NCI-H2107 (cell line): ENCODE data around the gene CROCC2.

Source experiments
- DNase-seq: peaks from one replicate; lab custom pipeline; 2025; lab: John Stamatoyannopoulos, UW

Gene CROCC2

DNA sequence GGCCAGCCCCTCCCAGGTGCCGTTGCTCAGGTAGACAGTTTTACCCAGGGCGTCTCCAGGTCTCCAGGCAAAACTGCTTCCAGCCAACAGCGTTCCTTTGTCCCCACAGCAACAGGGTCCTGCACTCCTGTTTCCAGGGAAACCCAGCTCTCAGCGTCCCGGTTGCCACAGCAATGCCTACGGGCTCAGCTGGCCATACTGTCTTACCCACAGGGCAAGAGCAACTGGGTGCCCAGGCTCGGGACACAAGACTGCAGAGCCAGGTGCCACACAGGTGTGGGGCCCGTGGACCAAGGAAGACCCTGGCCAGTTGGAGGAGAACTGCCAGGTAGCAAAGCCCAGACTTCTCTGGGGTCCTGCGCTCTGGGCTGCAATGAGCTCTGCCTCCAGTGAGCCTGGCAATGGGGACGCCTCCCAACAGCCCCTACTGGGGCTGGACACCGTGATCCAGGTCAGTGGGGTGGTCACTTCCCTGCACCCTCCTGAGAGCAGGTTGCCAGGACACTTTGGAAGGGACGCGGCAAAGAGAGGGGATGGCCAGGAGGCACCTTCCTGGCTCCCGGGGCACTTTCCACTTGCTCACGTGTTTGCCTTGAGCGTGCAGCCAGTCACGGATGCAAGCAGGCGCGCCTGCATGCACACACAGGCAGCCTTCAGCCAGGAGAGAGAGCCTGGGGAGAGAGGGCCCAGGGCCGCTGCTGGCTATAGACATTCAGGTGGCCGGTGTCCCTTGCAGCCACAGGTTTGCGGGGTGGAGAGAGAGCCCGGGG, at the start of gene CROCC2:
TSS of gene CROCC2 (plus strand) at position 196 of the 770 bp plus-strand sequence. CDS start at position 374, 178 bp downstream.
- DNase-seq = no peak

DNA sequence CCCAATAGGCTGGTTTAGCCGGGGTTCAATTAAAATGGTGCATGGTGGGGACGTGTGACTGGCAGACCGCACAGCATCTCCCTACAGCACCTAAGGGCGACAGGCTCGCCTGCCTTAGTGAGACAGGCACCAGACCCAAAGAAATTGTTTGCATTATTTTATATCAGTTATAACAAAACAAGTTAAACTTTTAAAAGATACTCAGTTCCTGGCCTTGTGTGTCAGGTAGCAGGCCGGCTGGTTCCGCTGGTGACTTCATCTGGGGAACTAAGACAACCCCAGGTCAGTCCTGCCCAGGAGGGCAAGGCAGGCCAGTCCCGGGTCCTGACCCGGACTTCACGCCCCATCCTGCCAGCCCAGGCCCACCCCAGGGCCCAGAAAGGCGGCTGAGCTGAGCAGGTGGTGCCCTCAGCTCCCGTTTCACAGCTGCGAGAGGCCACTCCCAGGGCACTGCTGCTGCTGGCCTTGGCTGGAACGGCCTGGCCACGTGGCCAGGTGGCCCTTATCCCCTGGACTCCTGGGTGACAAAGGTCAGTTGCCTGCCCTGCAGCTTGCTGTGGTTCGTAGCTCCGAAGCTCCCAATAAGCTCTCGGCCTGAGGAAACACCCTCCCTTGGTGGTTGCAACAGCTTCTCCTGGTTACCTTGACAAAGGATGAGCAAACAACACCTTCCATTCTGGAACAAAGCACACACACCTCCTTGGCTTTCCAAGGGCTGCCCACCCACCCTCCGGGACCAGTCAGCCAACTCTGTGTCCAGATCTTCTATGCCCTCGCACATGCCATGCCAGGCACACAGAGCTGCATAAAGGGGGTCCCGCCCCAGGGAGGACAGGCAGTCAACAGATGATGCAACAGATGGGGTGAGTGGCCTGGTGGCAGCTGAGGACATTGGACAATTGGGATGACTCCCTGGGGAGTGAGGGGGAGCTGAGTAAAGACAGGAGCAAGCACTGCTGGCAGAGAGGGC, 48.8 kb upstream of the CROCC2 start:
- no peak for DNase-seq

DNA sequence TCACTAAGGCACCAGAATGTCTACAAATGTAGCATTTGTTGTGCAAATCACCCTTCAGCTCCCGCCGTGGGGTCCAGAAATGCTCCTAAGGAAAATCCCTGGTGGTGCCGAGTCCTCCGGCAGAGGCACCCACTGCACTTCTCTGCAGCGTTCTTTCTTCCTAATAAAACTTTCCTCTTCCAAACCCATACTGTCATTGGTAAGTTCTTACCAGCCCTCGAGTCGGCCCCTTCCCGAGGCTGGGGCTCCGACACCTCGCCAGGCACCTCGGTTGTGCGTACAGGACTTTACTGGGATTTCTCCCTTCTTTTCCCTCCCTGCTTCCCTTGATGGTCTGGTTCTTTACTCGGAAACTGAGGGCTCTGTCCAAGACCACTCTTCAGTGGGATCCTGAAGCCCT, 47.8 kb upstream of the CROCC2 start:
- no peak for DNase-seq

DNA sequence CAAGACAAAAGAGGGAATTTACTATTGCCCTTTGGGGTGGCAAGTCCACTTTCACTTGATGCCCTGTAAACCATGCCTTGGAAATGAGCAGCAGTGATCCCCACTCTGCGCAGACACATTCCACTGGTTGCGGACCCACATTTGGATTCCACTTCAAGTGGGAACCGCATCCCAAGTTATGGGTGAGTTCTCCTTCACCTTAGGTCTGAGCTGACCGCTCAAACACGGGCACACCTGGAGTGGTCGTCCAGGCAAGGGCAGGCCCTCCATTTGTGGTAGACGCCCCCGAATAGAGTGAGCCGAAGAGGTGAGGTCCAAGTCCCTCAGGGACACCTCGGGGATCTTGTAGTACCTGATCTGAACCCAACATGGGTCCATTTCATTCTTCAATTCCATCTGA, 47.3 kb upstream of the CROCC2 start:
- DNase-seq = no peak

DNA sequence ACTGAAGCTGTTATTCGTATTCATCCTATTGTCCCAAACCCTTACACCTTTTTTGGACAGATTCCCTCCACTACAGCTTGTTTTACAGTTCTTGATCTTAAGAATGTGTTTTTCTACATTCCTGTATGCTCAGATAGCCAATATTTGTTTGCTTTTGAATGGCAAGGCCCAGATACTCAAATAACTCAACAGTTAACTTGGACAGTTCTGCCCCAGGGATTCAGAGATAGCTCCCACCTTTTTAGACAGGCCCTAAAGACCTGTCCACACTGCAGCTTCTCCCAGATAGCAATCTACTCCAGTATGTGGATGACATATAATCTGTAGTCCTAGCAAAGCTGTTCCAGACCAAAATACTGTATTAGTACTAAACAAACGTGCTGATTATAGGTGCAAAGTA, 44.6 kb upstream of the CROCC2 start:
- DNase-seq = no peak

DNA sequence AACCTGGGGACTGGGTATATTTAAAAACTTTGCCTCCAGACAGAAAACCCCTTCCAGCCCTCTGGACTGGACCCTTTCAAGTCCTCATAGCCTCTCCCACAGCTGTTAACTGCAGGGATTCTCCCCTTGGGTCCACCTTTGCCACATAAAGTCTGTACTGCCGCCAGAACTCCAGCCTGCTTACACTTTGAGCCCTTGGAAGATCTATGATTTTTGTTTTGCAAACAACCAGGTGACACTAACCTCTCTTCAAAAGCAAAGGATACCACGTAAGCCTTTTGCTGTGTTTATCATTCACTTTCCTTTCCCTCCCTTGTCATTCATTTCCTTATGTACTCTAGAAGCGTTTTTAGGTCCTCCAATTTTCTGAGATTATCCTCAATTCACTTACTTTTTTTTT, 41.7 kb upstream of the CROCC2 start:
- no peak for DNase-seq

DNA sequence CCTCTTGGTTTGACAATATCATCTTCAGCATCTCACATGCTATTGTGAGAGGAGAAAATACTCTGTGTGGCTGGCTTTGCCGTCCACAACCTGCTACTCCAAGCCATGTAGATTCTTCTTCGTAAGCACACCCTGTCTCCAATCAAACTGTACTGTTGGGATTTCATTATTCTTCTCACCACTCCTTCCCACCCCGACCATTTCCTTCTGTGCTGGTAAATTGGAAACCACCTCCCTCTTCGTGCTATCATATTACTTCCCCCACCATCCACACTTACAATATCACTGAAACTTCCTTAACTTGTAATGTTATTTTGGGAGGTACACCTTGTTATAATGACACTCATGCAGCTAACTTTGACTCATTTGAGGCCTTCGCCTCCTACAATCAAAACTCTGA, 40.7 kb upstream of the CROCC2 start:
- DNase-seq = no peak

DNA sequence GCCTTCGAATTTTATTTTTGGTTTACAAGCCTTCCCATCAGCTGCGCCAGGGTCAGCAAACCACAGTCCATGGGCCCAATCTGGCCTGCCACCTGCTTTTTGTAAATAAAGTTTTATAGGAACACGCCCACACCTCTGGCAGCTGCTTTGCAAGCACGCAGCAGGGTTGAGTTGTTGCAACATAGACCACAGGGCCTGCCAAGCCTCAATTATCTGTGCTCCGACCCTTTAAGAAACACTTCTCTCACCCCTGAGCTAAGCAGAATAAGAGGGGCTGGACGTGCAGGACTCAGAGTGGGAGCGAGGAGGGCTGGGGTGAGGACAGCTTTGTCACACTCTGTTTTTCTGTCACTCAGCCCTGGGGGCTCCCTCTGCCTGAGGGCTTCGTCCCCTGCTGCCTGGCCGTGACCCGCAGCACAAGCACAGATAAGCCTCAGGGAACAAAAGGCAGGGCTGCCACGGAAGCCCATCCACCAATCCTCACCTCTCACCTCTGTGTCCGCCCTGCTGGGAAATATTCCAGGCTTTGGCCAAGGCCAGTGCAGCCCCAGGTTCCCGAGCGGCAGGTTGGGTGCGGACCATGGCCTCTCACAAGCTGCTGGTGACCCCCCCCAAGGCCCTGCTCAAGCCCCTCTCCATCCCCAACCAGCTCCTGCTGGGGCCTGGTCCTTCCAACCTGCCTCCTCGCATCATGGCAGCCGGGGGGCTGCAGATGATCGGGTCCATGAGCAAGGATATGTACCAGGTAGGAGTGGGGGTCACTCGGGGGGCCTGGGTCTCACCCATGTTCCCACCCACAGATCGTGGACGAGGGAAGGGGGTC, 37.6 kb upstream of the CROCC2 start, which contains the start of gene AGXT:
TSS of gene AGXT (plus strand) at position 539 of the 823 bp plus-strand sequence. CDS start at position 581, 42 bp downstream.
- DNase-seq = no peak

DNA sequence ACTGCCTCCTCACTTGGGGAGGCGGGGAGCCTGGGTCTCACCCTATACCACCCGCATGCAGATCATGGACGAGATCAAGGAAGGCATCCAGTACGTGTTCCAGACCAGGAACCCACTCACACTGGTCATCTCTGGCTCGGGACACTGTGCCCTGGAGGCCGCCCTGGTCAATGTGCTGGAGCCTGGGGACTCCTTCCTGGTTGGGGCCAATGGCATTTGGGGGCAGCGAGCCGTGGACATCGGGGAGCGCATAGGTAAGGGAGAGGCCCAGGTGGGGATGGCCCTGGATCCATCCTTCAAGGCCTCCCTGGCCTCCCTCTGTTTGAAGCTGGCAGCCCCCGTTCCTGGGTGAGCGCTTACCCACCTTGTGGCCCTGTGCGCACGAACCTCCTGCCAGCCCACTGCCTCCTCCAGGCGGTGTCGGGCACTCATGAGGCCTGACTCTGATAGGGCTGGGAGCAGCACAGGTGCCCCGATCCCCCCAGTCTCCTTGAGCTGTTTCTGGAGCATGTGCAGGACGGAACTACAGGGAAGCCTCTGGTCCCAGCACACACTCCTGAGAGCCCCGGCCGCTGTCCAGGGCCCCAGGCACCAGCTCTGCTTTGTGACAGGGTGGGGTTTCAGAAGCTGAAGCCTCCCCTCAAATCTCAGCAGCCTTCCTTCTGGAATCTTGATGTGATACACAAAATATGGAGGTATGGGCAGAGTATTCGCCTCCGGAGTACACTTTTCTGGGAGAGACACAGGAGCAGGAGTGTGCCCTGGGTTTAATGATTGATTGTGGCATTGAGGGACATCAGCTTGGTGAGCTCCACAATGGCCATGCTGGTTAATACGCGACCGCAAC, 36.8 kb upstream of the CROCC2 start:
- no peak for DNase-seq

DNA sequence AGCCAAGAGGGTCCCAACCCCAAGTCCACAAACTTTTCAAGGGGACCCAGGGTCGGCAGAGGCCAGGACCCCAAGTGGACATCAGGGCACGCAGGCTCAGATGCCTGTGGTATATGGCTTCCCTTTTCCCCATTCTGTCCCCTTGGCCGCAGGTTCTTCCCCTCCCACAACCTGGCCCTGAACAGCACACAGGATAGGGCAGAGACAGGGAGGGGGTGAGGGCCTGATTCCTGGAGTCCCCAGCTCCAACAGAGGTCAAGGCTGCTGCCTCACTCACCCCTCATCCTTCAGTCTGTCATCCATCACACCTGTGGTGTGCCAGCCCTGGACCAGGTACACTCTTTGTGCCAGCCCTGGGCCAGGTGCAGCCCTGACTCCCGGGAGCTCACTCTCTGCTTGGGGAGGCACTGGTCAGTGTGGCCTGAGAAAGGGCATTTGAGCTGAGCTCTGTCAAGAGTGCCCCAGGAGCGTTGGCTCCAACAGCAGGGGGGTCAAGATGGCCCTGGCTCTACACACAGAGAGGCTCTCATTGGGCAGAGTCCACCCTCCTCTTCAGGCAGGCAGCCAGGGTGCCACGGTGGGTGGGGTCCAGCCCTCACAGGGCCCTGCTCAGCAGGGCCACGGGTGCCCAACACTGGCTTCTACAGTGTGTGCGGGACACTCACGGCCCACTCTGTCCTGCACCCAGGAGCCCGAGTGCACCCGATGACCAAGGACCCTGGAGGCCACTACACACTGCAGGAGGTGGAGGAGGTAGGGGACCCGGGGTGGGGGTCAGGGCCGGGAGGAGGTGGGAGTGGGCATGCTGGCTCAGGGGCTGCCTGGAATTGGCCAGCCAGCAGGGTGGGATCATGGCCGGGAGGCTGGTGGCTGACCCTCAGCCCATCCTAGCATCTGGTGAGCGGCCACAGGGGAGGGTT, 35.9 kb upstream of the CROCC2 start:
- DNase-seq = no peak

DNA sequence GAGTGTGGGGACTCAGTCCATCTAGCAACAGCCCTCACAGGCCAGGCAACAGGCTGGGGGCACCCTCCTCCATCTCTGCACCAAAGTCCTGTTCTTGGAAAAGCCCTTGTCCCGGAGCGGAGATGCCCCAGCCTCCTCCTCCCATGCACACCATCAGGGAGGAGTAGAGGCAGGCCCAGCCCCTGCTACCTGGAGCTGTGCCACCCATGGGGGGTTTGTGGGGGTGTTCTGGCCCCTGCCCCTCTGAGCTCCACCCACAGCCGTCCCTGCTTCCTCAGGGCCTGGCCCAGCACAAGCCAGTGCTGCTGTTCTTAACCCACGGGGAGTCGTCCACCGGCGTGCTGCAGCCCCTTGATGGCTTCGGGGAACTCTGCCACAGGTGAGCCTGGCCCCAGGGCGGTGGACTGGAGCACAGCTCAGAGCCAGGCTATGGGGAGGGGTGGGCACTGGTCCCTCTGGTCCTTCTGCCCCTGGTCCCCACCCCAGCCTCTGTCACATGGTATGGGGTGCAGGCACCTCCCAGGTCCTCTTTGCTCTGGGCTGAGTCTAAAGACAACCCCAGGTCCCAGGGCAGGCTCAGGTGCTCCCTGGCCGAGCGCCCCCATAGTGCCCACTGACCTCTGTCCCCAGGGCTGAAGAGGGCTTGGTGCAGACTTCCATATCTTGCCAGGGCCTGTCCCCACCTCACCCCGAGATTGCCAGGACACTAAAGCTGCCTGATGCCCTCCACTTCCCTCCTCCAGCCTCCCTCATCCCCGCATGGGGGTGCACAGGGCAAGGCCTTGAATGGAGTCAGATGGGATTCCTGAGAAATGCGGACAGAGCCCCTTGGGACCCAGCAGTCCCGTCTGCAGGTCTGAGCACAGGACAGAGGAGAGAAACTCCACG, 34.8 kb upstream of the CROCC2 start:
- DNase-seq = no peak

DNA sequence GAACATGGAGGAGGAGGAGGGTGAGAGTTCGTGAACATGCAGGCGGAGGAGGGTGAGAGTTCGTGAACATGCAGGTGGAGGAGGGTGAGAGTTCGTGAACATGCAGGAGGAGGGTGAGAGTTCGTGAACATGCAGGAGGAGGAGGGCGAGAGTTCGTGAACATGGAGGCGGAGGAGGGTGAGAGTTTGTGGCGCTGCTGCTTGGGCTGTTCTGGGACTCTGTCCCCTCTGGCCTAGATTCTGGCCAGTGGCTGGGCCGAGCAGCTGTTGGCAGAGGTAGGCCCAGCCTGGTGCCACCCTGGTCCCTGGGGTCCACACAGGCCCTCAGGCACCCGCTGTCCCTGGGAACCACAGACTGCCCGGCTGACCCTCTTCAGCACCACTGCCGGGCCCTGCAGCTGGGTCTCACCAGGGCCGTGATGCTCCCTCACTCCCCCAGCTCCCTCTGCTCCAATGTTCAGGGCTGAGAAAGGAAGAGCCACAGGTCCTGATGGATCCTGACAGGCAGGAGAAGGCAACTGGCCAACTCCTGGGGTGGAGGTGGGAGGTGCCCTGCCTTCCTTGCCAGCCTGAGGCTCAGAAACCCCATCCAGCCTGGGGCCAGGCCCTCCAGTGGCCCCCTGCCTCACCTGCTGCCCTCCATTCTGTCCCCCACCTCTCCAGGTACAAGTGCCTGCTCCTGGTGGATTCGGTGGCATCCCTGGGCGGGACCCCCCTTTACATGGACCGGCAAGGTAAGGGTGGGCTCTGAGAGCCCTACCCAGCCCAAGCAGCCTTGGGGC, 33.6 kb upstream of the CROCC2 start:
- no peak for DNase-seq

DNA sequence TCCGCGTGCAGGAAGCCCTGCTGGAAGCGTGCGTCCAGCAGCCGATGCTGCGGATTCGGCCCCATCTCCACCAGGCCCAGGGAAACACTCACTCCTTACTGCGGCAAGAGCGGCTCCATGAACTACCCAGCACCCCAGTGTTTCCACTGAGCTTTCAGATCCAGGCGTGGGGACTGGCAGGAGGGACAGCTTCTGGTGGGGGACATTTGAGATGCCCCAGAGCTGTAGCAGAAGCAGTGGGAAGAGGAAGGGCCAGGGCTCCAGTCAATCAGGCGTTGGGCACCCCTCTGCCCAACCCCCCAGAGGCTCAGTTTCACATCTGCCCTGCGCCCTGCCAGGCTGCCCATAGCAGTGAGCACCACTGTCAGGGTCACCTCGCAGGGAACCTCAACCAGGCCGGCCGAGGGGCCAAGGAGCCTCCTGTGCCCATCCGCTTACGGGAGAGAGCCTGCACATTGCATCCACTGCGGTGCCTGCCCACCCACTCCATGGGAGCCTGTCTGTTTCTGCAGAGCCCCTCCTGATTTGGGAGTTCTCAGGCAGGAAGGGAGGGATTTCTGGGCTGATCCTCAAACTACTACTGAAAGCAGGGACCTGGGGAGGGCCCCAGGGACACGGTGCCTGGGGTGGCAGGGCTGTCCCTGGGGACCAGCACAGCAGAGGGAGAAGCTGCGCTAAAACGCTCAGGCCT, 32.9 kb upstream of the CROCC2 start:
- no peak for DNase-seq

DNA sequence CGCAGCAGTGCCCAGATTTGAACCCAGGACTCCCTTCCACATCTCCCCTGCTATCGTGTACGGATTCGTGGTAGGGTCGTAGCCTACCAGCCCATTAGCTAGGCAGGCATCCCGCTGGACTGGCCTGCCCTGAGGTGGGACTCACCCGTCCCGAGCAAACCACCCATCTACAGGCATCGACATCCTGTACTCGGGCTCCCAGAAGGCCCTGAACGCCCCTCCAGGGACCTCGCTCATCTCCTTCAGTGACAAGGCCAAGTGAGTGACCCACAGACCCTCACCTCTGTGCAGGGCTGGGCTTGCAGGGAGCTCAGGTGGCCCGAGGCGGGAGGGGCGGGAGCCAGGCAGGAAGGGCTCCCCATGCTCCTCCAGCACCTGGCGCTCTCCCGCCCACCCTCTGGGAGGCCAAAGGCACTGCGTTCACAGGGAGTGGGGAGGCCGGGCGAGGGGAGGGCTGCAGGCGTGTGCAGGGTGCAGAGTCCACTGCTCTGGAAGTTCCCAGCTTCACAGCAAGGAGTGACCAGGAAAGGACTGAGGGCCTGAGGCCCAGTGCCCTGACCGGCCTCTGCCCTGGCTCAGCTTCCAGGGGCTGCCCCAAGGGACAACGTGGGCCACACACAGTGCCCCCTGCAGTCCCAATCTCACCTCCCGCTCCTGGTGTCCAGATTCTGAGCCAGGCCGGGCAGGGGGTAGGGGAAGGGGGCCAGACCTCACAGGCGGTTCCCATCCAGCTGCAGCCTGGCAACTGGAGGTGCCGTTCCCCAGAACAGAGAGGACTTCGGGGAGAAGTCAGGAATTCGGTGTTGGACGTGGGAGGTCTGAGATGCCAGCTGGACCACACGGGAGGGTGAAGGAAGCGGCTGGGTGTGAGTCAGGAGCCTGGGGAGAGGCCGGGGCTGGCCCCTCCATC, 32.1 kb upstream of the CROCC2 start:
- no peak for DNase-seq

DNA sequence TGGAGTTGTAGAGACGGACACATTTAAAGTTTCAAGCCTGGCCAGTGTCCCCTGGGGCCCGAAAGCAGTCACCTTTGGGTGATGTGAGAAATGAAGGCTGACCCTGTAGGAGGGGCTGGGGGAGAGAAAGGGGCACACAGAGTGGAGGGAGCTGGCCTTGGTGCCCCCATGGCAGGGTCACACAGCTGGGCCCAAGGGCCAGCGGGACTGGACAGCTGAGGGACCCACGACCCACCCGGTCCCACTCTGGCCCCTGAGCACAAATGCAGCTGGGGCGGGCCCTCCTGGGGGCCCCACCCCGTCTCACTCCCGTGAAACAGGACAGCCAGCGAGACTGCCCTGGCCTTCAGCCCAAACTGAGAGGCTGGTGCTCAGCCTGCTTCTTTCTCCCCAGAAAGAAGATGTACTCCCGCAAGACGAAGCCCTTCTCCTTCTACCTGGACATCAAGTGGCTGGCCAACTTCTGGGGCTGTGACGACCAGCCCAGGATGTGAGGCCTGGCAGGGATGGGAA, 31.4 kb upstream of the CROCC2 start:
- DNase-seq = no peak
